Type B pancreatic cell (in vitro differentiated cells): ENCODE data around the gene RELT. TPM values are rescaled to one million over a fixed set of nuclear protein-coding genes. Genes with fewer than 3 reads are reported as not detected.
A peak's percentile ranks its signal among the peaks of the same experiment; 100 is the strongest.

Source experiments
- DNase-seq: peaks from one replicate; pipeline ENCODE4 v3.0.0; 2021; ENCODE audit warnings: mixed read lengths; ENCODE audit not compliant: unreplicated experiment; ENCODE audit errors: extremely low spot score
- H3K27ac Mint-ChIP-seq: 2 replicates; pipeline ENCODE4 v1.8.0; 2021; ENCODE audit warnings: mild to moderate bottlenecking, mixed read lengths
- H3K27me3 Mint-ChIP-seq: 2 replicates; pipeline ENCODE4 v1.8.0; 2021; ENCODE audit warnings: mixed read lengths
- H3K36me3 Mint-ChIP-seq: 2 replicates; pipeline ENCODE4 v1.8.0; 2021; ENCODE audit warnings: mixed read lengths
- H3K4me1 Mint-ChIP-seq: one replicate; pipeline ENCODE4 v1.8.0; 2021; ENCODE audit warnings: mixed read lengths; ENCODE audit not compliant: unreplicated experiment
- H3K4me3 Mint-ChIP-seq: 2 replicates; pipeline ENCODE4 v1.8.0; 2021; ENCODE audit warnings: mild to moderate bottlenecking, mixed read lengths
- H3K9me3 Mint-ChIP-seq: 2 replicates; pipeline ENCODE4 v1.8.0; 2021; ENCODE audit warnings: mixed read lengths
- total RNA-seq: library from RNA; stranded (reverse); gene quantifications from 2 replicates; pipeline ENCODE4 v1.2.1, GENCODE V29; 2021; ENCODE audit warnings: low replicate concordance
- TF ChIP-seq, protein P1 (sequence below): fragments of 200-600 bp; sonication (generic); conservative IDR thresholded peaks from 2 replicates; pipeline ENCODE4 v1.5.0; 2021; ENCODE audit warnings: antibody characterized with exemption, mild to moderate bottlenecking

RELT gene
- total RNA-seq, 1 donor from 2014 or later = 8.5 TPM

DNA sequence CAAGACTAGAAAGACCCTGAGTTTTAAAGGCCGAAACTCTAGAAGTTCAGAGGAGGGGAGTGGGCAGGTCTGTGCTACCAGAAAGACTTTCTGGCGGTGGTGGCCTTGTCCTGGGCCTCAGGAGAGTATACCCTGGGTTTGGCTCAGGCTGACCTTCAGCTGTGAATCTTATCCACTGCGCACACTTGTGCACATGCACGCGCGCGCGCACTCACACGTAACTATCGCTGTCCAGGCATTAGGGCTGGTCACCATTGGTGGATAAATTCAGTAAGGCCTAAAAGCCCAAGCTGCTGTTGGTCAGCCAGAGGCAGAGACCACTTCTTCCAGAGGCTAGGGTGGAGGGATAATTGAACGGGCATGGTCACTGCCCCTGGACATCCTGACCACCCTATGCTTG is 43.0 kb upstream of the RELT start:
- H3K9me3 Mint-ChIP-seq = no peaks in the 10 kb centered on the region
- no peak overlapping the region for H3K4me3 Mint-ChIP-seq
- TF ChIP-seq, protein P1, sequence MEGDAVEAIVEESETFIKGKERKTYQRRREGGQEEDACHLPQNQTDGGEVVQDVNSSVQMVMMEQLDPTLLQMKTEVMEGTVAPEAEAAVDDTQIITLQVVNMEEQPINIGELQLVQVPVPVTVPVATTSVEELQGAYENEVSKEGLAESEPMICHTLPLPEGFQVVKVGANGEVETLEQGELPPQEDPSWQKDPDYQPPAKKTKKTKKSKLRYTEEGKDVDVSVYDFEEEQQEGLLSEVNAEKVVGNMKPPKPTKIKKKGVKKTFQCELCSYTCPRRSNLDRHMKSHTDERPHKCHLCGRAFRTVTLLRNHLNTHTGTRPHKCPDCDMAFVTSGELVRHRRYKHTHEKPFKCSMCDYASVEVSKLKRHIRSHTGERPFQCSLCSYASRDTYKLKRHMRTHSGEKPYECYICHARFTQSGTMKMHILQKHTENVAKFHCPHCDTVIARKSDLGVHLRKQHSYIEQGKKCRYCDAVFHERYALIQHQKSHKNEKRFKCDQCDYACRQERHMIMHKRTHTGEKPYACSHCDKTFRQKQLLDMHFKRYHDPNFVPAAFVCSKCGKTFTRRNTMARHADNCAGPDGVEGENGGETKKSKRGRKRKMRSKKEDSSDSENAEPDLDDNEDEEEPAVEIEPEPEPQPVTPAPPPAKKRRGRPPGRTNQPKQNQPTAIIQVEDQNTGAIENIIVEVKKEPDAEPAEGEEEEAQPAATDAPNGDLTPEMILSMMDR = no peak
- no peaks in the 10 kb centered on the region for H3K27me3 Mint-ChIP-seq
- H3K4me1 Mint-ChIP-seq = peaks cover 64% of the 10 kb centered on the region
- no peaks in the 10 kb centered on the region for H3K36me3 Mint-ChIP-seq
- no peak for DNase-seq
- H3K27ac Mint-ChIP-seq = peak overlapping the region; percentile 77

DNA sequence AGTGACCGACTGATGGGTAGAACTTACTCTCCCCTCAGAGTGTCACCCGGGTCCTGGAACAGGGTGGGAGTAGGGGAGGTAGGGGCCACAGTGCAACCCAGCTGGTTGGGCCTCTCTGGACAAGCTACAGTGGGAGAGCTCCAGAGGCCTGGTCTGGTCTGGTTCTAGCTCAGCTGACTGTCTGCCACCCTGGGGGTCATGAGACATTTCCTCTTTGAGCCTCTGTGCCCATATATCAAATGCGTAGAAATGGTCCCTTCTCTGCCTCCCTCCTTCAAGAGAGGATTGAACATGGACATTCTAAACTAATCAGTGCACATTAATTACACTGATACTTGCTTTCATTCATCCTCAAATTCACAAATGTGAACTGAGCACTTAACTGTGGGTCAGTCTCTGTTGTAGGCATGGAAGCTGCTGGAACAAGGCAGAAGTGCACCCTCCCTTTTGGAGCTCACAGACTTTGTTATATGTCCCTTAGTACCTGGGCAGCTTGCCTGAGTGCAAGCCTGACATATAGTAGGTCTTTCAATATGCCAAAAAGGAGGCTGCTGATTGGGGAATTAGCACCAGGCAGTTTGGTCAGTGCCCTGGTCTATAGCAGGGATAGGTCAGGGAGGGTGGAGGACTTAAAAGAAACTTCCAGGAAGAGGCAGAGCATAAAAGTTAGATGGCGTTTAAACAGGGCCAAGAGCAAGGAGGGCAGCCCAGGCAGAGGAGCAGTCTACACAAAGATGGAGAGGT is 42.4 kb upstream of the RELT start:
- Mint-ChIP-seq H3K9me3 (no peaks in the 10 kb centered on the region), H3K36me3 (no peaks in the 10 kb centered on the region), H3K4me1 (peaks cover 58% of the 10 kb centered on the region), H3K27ac (peak overlapping the region; percentile 7), H3K4me3 (peak overlapping the region; percentile 52), H3K27me3 (no peaks in the 10 kb centered on the region)
- no peak for DNase-seq
- TF ChIP-seq, protein P1 = no peak

DNA sequence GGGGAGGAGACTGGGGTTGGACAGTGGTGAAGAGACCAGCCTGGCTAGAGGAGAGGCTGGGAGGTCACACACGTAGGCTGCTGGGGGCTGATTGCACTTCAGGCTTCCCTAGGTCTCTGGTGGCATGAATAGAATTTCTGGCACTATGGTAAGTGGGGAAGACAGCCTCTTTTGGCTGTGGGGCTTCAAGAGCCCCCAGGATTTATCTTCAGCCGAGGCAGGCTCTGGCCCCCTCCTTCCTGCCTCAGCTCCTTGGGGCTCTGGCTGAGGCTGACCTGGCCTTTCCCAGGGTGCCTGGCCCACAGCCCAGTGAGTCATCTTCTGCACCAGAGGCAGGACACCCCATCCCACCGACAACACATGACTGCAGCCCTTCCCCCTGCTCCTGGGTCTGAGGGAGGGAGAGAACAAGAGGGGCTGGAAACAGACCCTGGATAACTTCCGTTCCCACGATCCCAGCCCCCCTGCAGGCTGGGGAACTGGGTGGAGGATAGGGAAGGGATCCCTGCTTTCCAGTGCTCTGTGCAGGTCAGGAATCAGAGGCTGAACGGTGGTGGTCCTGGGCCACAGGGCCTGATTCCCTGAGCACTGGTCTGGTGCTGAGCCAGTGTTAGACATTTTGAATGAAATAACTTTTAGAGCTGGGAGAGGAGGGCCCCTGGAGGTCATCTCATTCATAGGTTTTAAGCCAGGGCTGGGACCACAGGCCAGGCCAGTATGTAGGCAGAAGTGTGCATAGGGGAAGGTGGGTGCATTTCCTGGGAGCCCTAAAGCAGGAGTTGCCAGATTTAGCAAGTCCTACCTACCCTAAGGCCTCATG is 41.6 kb upstream of the RELT start:
- peak overlapping the region; percentile 73 for H3K27ac Mint-ChIP-seq
- no peaks in the 10 kb centered on the region for H3K9me3 Mint-ChIP-seq
- H3K36me3 Mint-ChIP-seq = no peaks in the 10 kb centered on the region
- DNase-seq = no peak
- peak overlapping the region; percentile 52 for H3K4me3 Mint-ChIP-seq
- TF ChIP-seq, protein P1 = no peak
- peaks cover 52% of the 10 kb centered on the region for H3K4me1 Mint-ChIP-seq
- no peaks in the 10 kb centered on the region for H3K27me3 Mint-ChIP-seq

DNA sequence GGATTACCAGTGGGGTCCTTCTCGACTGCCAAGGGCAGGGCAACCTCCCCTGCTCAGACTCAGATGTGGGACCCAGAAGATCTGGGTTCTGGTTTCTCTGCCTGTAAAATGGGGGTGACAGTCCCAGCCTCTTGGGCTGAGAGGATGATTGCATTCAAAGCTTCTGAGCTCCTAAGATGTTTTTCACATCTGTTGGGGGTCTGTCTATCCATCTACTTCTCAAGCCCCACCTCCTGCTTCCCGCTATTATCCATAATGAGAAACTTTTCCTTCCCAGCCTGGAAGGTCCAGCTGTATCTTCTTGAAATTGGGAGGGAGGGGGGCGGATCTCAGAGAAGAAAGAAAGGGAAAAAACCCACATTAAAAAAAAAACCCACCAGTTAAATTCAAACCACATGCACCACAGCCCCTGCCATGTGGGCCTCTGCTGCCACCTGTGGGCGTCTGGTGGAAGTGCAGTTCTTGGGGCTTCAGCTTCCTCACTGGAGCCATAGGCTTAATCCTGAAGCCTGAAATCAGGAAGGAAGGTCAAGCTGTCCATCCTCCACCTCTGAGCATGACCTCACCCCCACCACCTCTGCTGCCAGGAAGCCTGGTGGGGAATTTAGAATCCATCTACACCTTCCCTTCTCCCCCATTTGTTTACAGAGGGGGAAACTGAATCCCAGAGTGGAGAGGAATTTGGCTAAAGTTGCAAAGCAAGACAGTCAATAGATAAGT is 40.8 kb upstream of the RELT start:
- Mint-ChIP-seq H3K4me3 (peak overlapping the region; percentile 28), H3K4me1 (peaks cover 49% of the 10 kb centered on the region), H3K27ac (peak overlapping the region; percentile 39), H3K27me3 (no peaks in the 10 kb centered on the region), H3K9me3 (no peaks in the 10 kb centered on the region), H3K36me3 (no peaks in the 10 kb centered on the region)
- DNase-seq = peak; percentile 93
- TF ChIP-seq, protein P1 = peak; percentile 97

DNA sequence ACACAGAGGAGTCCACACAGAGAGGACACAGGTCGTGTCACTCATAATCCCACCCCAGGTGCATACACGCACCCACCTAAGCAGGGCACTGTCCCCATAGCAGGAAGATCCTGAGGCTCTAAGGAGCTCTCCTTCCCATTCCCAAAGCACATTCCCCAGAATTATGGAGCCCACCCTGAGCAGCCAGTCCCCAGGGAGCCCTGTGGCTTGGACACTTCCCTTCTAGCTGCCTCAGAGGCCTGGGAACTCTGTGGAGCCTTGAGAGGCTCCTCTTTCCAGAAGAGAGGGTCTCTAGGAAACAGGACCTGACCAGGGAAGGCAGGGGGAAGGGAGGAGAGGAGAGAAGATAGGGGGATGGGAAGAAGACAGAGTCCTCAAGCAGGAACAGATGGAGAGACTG is 38.4 kb upstream of the RELT start:
- no peak overlapping the region for H3K4me3 Mint-ChIP-seq
- TF ChIP-seq, protein P1 = no peak
- no peak overlapping the region for H3K27ac Mint-ChIP-seq
- peaks cover 49% of the 10 kb centered on the region for H3K4me1 Mint-ChIP-seq
- no peaks in the 10 kb centered on the region for H3K27me3 Mint-ChIP-seq
- H3K9me3 Mint-ChIP-seq = no peaks in the 10 kb centered on the region
- H3K36me3 Mint-ChIP-seq = no peaks in the 10 kb centered on the region
- DNase-seq = no peak
